Astrocyte of the spinal cord (primary cell): Measurements from ENCODE around the gene RPL12.

Experiments
- DNase-seq: peaks from one replicate; pipeline ENCODE4 v3.0.0; 2011; ENCODE audit warnings: low read depth, low spot score
- H3K4me3 ChIP-seq: 2 replicates; pipeline ENCODE4 v1.5.1; 2011; ENCODE audit warnings: low read depth, mild to moderate bottlenecking, low read length, moderate library complexity
- in situ Hi-C: cut with HindIII; loops from 2 replicates; pipeline ENCODE4 v1.10.0; 2017; ENCODE audit warnings: low sequenced_read_pairs
- TF ChIP-seq, protein P1 (sequence below): IDR thresholded peaks from 2 replicates; pipeline ENCODE4 v1.5.1; 2012; ENCODE audit warnings: low read depth, mild to moderate bottlenecking, low read length, inconsistent platforms

The RPL12 gene

DNA sequence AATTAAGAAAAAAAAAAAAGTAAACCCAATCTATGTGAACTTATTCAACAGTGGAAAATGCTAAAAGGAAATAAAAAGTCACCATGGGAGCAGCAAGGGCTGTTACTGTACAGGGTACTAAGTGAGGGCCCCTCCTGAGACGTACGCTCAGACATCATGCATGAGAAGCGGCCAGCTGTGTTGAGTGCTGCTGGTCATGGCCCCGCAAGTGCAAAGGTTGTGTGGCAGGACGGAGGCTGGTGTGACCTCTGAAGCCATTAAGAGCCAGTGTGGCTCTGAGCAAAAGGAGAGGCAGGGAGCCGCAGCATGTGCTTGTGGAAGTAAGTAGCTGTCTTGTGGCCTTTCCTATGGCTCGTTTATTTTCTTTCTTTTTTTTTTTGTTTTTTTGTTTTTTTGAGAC, 30.1 kb downstream of the RPL12 start:
- in situ Hi-C loops: no loop called here
- TF ChIP-seq, protein P1, sequence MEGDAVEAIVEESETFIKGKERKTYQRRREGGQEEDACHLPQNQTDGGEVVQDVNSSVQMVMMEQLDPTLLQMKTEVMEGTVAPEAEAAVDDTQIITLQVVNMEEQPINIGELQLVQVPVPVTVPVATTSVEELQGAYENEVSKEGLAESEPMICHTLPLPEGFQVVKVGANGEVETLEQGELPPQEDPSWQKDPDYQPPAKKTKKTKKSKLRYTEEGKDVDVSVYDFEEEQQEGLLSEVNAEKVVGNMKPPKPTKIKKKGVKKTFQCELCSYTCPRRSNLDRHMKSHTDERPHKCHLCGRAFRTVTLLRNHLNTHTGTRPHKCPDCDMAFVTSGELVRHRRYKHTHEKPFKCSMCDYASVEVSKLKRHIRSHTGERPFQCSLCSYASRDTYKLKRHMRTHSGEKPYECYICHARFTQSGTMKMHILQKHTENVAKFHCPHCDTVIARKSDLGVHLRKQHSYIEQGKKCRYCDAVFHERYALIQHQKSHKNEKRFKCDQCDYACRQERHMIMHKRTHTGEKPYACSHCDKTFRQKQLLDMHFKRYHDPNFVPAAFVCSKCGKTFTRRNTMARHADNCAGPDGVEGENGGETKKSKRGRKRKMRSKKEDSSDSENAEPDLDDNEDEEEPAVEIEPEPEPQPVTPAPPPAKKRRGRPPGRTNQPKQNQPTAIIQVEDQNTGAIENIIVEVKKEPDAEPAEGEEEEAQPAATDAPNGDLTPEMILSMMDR: no peak

GRCh38 chr9:127419348-127419747, 31.9 kb downstream of the RPL12 start:
- no peak overlapping the region for H3K4me3 ChIP-seq
- TF ChIP-seq, protein P1: no peak
- DNase-seq: no peak
- in situ Hi-C loops: no loop called here

More for the DNA sequence above, 30.1 kb downstream of the RPL12 start:
- DNase-seq: no peak
- no peak overlapping the region for H3K4me3 ChIP-seq

- TF ChIP-seq, protein P1: peak; percentile 32
- no peak for DNase-seq
- in situ Hi-C loops: no loop called here
- no peak overlapping the region for H3K4me3 ChIP-seq
These were observed 33.2 kb downstream of the RPL12 start for GRCh38 chr9:127418037-127418471.

DNA sequence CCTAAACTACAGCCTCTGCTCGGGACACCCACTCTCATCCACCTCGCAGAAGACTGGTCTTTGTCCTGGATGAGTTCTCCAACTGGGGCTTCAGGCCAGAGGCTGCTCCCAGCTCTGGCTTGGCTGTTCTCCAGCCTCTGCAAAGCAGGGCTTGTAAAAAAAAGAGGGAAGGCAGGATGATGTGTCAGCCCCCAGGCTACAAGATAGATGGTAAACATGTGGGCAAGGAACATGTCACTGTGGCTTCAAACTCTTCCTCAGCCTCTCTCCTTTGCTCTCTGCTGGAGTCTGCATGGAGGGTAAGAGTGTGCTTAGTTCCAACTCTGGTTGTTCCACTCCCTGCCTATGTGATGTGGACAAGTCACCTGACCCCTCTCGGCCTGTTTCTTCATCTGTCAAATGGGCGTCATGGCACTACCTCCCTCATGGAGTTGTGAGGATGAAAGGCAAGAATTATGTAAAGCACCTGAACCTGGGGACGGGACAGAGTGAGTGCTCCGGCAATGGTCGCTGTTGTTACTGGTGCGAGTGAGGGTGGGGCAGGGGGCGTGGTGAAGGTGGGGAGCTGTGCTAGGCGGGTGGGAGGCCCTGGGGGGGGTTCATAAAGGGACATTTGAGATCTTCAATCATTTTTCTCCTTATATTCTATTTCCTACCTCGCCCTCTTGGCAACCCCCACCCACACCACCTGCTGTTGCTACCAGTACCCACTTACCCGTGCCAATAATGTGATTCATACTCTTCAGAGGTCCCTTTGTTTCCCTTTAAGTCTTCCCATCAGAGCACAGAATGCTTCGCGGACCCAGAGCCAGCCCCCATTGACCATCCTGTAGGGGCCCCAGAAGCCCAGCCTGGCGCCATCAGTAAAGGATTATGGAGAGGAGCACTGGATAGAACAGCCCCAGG, 33.8 kb downstream of the RPL12 start:
- in situ Hi-C loops: no loop called here
- H3K4me3 ChIP-seq: no peak overlapping the region
- peak; percentile 43 for DNase-seq
- TF ChIP-seq, protein P1: no peak

DNA sequence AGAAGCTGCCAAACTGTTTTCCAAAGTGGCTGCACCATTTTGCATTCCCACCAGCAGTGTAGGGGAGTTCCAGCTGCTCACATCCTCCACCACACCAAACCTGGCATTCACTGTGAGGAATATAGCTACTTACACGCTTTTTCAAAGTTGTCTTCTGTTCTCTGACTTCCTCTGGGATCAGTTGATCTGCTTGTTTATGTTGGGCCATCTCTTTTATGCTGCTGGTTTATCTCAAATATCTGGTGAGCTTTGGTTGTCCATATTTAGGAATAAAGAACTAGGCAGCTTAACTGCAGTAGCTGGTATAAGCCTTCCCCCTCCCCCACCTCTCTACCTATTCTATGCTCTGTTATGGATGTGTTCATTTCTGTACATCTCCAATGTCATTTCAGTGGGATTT, 35.5 kb downstream of the RPL12 start:
- H3K4me3 ChIP-seq: no peak overlapping the region
- DNase-seq: no peak
- in situ Hi-C loops: no loop called here
- TF ChIP-seq, protein P1: no peak

- TF ChIP-seq, protein P1: no peak
- H3K4me3 ChIP-seq: no peak overlapping the region
- no peak for DNase-seq
- in situ Hi-C loops: no loop called here
These were observed 36.1 kb downstream of the RPL12 start for GRCh38 chr9:127415141-127415540.
